ENCODE data around the gene LMF2.
"Not testable (repeated sequence)": the region's sequence is repeated elsewhere in the genome, so short reads cannot be mapped to it uniquely, and the experiment has no call there.

Gene LMF2

GRCh38 chr22:50507421-50507990 is at the start of gene LMF2:
TSS of gene LMF2 (minus strand) at chr22:50507702. CDS start at chr22:50507675, 27 bp downstream.
- no peak for DNase-seq

- no peak for DNase-seq
Observed at GRCh38 chr22:50556703-50557102, 49.2 kb upstream of the LMF2 start.

GRCh38 chr22:50553310-50553709 is 45.8 kb upstream of the LMF2 start:
- DNase-seq, result no peak

- no peak for DNase-seq
Observed at GRCh38 chr22:50551160-50551752, 43.8 kb upstream of the LMF2 start.

- DNase-seq, result no peak
Observed at GRCh38 chr22:50550395-50550794, 42.9 kb upstream of the LMF2 start.

GRCh38 chr22:50548921-50549790 is 41.7 kb upstream of the LMF2 start:
- no peak for DNase-seq

GRCh38 chr22:50548040-50548920 is 40.8 kb upstream of the LMF2 start:
- DNase-seq, result no peak

- DNase-seq, result no peak
Observed at GRCh38 chr22:50547263-50547985, 39.9 kb upstream of the LMF2 start.

- DNase-seq, result no peak
Observed at GRCh38 chr22:50546326-50547262, 39.1 kb upstream of the LMF2 start.

GRCh38 chr22:50545522-50546325 is 38.2 kb upstream of the LMF2 start, which contains the start of gene KLHDC7B:
TSS of gene KLHDC7B (plus strand) at chr22:50545899. CDS start at chr22:50546244, 345 bp downstream.
- DNase-seq, result no peak

GRCh38 chr22:50544746-50545253 is 37.3 kb upstream of the LMF2 start:
- no peak for DNase-seq

GRCh38 chr22:50544078-50544745 is 36.7 kb upstream of the LMF2 start:
- DNase-seq, result peak; percentile 5

- no peak for DNase-seq
Observed at GRCh38 chr22:50542416-50542927, 35.0 kb upstream of the LMF2 start.

GRCh38 chr22:50541667-50542026 is 34.1 kb upstream of the LMF2 start:
- not testable (repeated sequence) for DNase-seq

- no peak for DNase-seq
Observed at GRCh38 chr22:50540381-50540780, 32.9 kb upstream of the LMF2 start.

GRCh38 chr22:50537765-50538164 is 30.3 kb upstream of the LMF2 start:
- no peak for DNase-seq

- no peak for DNase-seq
Observed at GRCh38 chr22:50536226-50536625, 28.7 kb upstream of the LMF2 start.

GRCh38 chr22:50535113-50535512 is 27.6 kb upstream of the LMF2 start:
- DNase-seq, result no peak

All from NCI-H526 treated with DMSO at 0.1 percent for 48 hours (cell line).